Suprapubic skin (tissue), 4 donors: Measurements from ENCODE around the gene ADH5. TPM values are rescaled to one million over a fixed set of nuclear protein-coding genes. Genes with fewer than 3 reads are reported as not detected.

ENCODE experiments used
- DNase-seq, 2 donors: peaks; one replicate each; pipeline ENCODE4 v3.0.0-alpha.2; 2019; ENCODE audit warnings: low spot score in 2 of 2
- H3K27ac ChIP-seq: fragments of 200-600 bp; sonication (generic); one replicate; pipeline ENCODE4 v1.5.1; 2019
- H3K27me3 ChIP-seq: fragments of 200-600 bp; sonication (generic); one replicate; pipeline ENCODE4 v1.5.1; 2019
- H3K36me3 ChIP-seq: fragments of 200-600 bp; sonication (generic); one replicate; pipeline ENCODE4 v1.5.1; 2019
- H3K4me1 ChIP-seq: fragments of 200-600 bp; sonication (generic); one replicate; pipeline ENCODE4 v1.5.1; 2019
- H3K4me3 ChIP-seq: fragments of 200-600 bp; sonication (generic); one replicate; pipeline ENCODE4 v1.5.1; 2019; ENCODE audit warnings: mild to moderate bottlenecking
- H3K9me3 ChIP-seq: fragments of 200-600 bp; sonication (generic); one replicate; pipeline ENCODE4 v1.5.1; 2019
- EP300 ChIP-seq: sonication (generic); formaldehyde crosslinking; IDR thresholded peaks from one replicate; pipeline ENCODE4 v1.6.1; 2017; ENCODE audit warnings: antibody characterized with exemption
- POLR2A ChIP-seq, 2 donors: fragments of 450-650 bp; IDR thresholded peaks; one replicate each; pipeline ENCODE4 v1.6.1; 2017; ENCODE audit warnings: antibody characterized with exemption in 2 of 2, mild to moderate bottlenecking in 2 of 2, moderate library complexity in 2 of 2
- POLR2AphosphoS5 ChIP-seq, 3 donors: sonication (generic); formaldehyde crosslinking; IDR thresholded peaks; one replicate each; pipeline ENCODE4 v1.6.1; 2017; ENCODE audit warnings: antibody characterized with exemption in 3 of 3
- WGBS: methylation state at CpG from one replicate; pipeline ENCODE4 v1.1.5; 2018; 5-methylcytosine and 5-hydroxymethylcytosine counted together
- total RNA-seq, 4 donors: library from RNA; depleted of rRNA; stranded (reverse); fragments of >200 nt; gene quantifications; one replicate each; pipeline ENCODE4 v1.1.0, GENCODE V29; 2016
- TF ChIP-seq, protein P1 (sequence below), 2 donors: fragments of 200-600 bp in 1 of 2; fragments of 450-650 bp in 1 of 2; sonication (generic) in 1 of 2; IDR thresholded peaks; one replicate each; pipeline ENCODE4 v1.5.1; 2016 to 2019; ENCODE audit warnings: antibody characterized with exemption in 2 of 2, mild to moderate bottlenecking in 1 of 2, moderate library complexity in 1 of 2

ADH5 gene
- total RNA-seq, 4 donors from 2014 or later = 42.9 to 83.9 (median 63.8) TPM

GRCh38 chr4:99079625-99080295, 8.8 kb downstream of the ADH5 start:
- no peaks in the 10 kb centered on the region for H3K27me3 ChIP-seq
- H3K36me3 ChIP-seq = peaks cover 92% of the 10 kb centered on the region
- peaks cover 2% of the 10 kb centered on the region for H3K4me1 ChIP-seq
- TF ChIP-seq POLR2AphosphoS5 (IDR thresholded peaks at IDR 0.05) (no peak), POLR2A (IDR thresholded peaks at IDR 0.05) (no peak), EP300 (no peak)
- TF ChIP-seq, protein P1, sequence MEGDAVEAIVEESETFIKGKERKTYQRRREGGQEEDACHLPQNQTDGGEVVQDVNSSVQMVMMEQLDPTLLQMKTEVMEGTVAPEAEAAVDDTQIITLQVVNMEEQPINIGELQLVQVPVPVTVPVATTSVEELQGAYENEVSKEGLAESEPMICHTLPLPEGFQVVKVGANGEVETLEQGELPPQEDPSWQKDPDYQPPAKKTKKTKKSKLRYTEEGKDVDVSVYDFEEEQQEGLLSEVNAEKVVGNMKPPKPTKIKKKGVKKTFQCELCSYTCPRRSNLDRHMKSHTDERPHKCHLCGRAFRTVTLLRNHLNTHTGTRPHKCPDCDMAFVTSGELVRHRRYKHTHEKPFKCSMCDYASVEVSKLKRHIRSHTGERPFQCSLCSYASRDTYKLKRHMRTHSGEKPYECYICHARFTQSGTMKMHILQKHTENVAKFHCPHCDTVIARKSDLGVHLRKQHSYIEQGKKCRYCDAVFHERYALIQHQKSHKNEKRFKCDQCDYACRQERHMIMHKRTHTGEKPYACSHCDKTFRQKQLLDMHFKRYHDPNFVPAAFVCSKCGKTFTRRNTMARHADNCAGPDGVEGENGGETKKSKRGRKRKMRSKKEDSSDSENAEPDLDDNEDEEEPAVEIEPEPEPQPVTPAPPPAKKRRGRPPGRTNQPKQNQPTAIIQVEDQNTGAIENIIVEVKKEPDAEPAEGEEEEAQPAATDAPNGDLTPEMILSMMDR (IDR thresholded peaks at IDR 0.05) = no peak
- no peaks in the 10 kb centered on the region for H3K9me3 ChIP-seq
- no peak overlapping the region for H3K27ac ChIP-seq
- no peak for DNase-seq
- no peak overlapping the region for H3K4me3 ChIP-seq
- WGBS = 73% methylated on average over 5 of the region's 5 CpGs

DNA sequence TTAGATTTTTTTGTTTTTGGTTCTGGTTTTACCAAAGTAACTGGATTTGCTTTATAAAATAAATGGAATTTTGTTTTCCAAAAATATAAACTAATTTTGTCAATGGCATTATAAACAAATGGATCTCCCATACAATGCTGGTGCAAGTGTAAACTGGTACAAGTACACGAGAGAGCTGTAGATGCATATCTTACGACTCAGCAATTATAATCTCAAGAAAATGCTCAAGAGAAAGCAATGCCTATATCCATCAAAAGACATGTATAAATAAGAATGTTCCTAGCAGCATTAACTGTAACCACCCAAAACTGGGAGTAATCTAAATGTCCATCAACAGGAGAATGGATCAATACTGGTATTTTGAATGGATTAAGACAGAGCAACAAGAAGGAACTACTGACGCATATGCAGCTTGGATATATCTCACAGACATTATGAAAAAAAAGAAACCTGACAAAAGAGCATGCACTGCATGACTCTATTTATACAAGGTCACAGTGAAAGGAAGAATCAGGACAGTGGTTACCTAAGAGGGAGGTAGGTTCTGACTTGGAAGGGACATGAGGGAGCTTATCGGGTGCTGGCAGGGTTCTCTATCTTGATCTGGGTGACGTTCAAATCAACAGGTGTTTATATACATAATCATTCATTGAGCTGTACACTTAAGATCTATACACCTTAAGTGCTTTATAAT, 9.5 kb downstream of the ADH5 start:
- no peaks in the 10 kb centered on the region for H3K9me3 ChIP-seq
- no peak overlapping the region for H3K27ac ChIP-seq
- 65% methylated on average over 5 of the region's 5 CpGs for WGBS
- peaks cover 91% of the 10 kb centered on the region for H3K36me3 ChIP-seq
- H3K4me1 ChIP-seq = peaks cover 2% of the 10 kb centered on the region
- no peak for TF ChIP-seq EP300
- no peak for DNase-seq
- no peak overlapping the region for H3K4me3 ChIP-seq
- H3K27me3 ChIP-seq = no peaks in the 10 kb centered on the region

- Histone ChIP-seq H3K9me3 (no peaks in the 10 kb centered on the region), H3K4me1 (peaks cover 2% of the 10 kb centered on the region), H3K36me3 (peaks cover 91% of the 10 kb centered on the region), H3K27me3 (no peaks in the 10 kb centered on the region), H3K27ac (no peak overlapping the region), H3K4me3 (no peak overlapping the region)
- WGBS = 89% methylated on average over 5 of the region's 5 CpGs
- TF ChIP-seq POLR2AphosphoS5 (IDR thresholded peaks at IDR 0.05) = no peak
- TF ChIP-seq EP300 = no peak
- TF ChIP-seq POLR2A (IDR thresholded peaks at IDR 0.05) = no peak
- no peak for DNase-seq
Observed at GRCh38 chr4:99078336-99078735, 10.3 kb downstream of the ADH5 start.

DNA sequence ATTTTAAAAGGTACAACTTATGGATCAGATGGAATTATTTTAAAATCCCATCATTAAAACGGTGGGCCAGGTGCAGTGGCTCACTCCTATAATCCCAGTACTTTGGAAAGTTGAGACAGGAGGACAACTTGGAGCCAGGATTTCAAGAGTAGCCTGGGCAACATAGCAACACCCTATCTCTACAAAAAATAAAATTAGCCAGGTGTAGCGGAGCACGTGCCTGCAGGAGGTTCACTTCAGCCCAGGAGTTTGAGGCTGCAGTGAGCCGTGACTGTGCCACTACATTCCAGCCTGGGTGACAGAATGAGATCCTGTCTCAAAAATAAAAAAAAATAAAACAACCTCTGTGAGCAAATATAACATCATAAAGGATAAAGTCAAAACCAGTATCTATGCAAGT, 11.4 kb downstream of the ADH5 start:
- Histone ChIP-seq H3K36me3 (peaks cover 91% of the 10 kb centered on the region), H3K27me3 (no peaks in the 10 kb centered on the region), H3K27ac (no peak overlapping the region), H3K4me3 (no peak overlapping the region), H3K9me3 (no peaks in the 10 kb centered on the region), H3K4me1 (peaks cover 2% of the 10 kb centered on the region)
- WGBS = 89% methylated on average over 4 of the region's 4 CpGs
- TF ChIP-seq EP300 (no peak), POLR2A (IDR thresholded peaks at IDR 0.05) (no peak), POLR2AphosphoS5 (IDR thresholded peaks at IDR 0.05) (no peak)
- TF ChIP-seq, protein P1 (IDR thresholded peaks at IDR 0.05) = no peak
- DNase-seq = no peak

- no peak for DNase-seq
- no peaks in the 10 kb centered on the region for H3K27me3 ChIP-seq
- peaks cover 91% of the 10 kb centered on the region for H3K36me3 ChIP-seq
- no peak overlapping the region for H3K4me3 ChIP-seq
- TF ChIP-seq EP300 (no peak), POLR2A (IDR thresholded peaks at IDR 0.05) (no peak), POLR2AphosphoS5 (IDR thresholded peaks at IDR 0.05) (no peak)
- TF ChIP-seq, protein P1 (IDR thresholded peaks at IDR 0.05) = no peak
- H3K9me3 ChIP-seq = no peaks in the 10 kb centered on the region
- H3K4me1 ChIP-seq = peaks cover 2% of the 10 kb centered on the region
- WGBS = 99% methylated on average over 5 of the region's 5 CpGs
- no peak overlapping the region for H3K27ac ChIP-seq
Observed at GRCh38 chr4:99076292-99076976, 12.2 kb downstream of the ADH5 start.

- Histone ChIP-seq H3K4me3 (no peak overlapping the region), H3K27me3 (no peaks in the 10 kb centered on the region), H3K4me1 (peaks cover 2% of the 10 kb centered on the region), H3K9me3 (no peaks in the 10 kb centered on the region), H3K36me3 (peaks cover 91% of the 10 kb centered on the region), H3K27ac (no peak overlapping the region)
- WGBS = 91% methylated on average over 7 of the region's 7 CpGs
- no peak for TF ChIP-seq POLR2A (IDR thresholded peaks at IDR 0.05)
- DNase-seq = no peak
Observed at GRCh38 chr4:99074816-99075215, 13.8 kb downstream of the ADH5 start.
